ENCODE measurements around the gene ARVCF.

GRCh38 chr22:19993926-19994325, 22.7 kb downstream of the ARVCF start:
- TF ChIP-seq POLR2A (IDR thresholded peaks at IDR 0.05) (no peak), CTCF (IDR thresholded peaks at IDR 0.05) (no peak)
